ENCODE results near the gene PHEX. TPM values are rescaled to one million over a fixed set of nuclear protein-coding genes. Genes with fewer than 3 reads are reported as not detected.

PHEX gene
- total RNA-seq, 1 donor from 2014 or later: 0.10 TPM

DNA sequence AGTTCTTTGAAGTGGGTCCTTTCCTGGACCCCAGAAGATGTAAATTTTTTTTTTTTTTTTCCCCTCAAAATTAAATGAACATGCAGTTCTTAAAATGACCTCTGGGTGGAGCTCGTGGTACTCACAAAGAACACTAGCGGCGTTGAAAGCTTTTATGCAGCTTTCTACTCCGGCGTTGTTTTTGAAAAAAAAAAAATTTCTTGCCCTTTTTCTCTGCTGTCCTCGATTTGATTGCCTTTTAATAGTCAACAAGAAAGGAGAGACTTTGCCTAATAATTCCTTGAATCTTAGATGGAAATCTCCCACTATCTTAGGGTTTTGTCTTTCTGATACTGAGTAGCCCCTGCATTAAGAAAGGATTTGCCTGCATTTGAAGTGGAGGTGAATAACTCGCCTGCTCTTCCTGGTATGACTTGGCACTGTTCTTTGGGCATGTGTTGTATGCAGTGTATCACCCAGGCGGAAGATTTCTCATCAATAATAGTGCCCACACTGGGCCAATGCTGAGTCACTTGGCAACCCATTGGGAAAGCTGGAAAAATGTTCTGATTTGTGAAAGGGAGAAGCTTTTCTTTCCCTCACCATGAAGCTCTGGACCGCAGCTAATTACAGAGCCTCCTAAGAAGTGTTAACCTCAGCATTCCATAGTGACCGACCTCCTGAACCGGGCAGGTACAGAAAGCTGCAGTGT lies 104.0 kb downstream of the PHEX start:
- DNase-seq (no peak), ATAC-seq (peak; percentile 49)
- intact Hi-C loops (cut with micrococcal nuclease): no loop called here

DNA sequence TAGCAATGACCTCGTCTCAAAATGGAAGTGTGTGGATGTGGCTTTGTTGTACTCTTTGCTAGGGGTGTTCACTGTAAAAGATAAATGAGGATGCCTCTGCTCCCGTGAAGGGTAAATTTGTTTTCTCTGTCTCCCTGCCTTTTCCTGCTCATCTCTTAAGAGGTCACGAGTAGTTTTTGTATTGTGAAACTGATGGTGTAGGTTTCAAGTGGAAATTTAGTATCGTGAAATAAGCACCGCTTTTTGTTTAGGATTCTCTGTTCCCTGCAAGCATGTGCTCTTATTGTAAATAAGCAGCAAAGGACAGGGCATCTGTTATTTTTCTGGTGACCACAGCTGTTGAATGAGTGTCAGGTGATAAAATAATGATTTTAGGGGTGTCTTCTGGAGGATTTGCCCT lies 104.6 kb downstream of the PHEX start:
- intact Hi-C loops (cut with micrococcal nuclease): no loop called here
- no peak for ATAC-seq
- no peak for DNase-seq

DNA sequence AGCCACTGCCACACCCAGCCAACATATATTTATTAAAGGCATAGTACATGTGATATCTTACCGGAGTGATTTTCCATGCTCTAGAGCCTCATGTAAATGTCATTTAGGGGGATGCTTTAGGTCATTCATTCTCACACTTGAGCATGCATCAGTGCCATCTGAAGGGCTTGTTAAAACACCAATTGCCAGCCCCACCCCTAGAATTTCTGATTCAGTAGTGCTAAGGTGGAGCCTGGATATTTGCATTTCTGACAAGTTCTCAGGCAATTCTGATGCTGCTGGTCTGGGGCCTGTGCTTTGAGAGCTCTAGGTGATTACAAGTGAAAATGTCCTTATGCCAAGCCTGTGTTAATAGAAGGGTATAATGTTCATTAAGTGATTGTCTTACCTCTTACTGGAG lies 107.7 kb downstream of the PHEX start:
- ATAC-seq (no peak), DNase-seq (no peak)
- intact Hi-C loops (cut with micrococcal nuclease): no loop called here

DNA sequence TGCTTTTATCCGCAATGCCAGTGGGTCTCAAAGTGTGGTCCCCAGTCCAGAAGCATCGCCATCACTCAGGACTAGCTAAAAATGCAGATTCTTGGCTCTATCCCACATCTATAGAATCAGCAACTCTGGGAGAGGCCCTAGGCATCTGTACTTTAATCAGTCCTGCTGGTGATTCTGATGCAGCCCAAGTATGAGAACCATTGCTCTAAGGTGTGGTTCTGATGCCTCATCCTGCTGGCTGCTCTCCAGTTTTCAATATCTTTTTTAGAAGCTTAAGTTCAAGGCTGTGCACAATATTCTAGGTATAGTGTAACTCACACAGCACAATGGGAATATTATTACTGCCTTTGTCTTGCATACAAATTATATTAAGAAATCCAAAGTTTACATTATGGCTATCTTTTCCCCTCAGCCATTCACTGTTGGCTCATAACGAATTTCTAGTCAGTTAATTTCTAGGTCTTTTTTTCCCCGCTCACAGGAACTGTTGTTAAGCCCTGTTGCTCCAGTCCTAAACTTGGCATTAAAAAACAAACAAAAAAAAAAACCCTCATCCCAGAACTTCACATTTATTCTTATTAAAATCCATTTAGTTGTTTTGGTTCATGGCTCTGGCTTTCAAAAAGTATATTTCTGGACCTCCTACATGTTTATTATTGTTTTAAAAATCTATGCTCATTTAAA lies 109.1 kb downstream of the PHEX start:
- DNase-seq (no peak), ATAC-seq (no peak)
- intact Hi-C loops (cut with micrococcal nuclease): no loop called here

DNA sequence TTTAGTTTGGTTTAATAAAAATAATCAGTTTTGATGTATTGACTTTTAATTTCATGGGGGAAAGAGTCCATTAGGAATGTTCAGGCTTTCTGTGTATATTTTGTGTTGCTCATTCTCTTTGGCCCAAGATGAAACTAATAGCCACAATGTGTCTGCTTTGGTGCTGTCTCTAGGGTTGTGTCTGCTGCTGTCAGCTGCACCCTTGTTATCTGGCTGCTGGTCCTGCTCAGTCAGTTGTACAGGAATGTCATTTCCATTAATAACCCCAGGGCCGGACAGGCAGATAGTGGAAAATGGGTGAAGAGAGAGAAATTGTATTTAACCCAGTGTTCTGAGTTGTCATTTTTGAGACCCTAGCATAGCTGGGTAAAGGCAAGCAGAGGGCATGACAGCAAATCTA lies 115.1 kb downstream of the PHEX start:
- DNase-seq (peak; percentile 25), ATAC-seq (peak; percentile 85)
- intact Hi-C loops (cut with micrococcal nuclease): no loop called here

DNA sequence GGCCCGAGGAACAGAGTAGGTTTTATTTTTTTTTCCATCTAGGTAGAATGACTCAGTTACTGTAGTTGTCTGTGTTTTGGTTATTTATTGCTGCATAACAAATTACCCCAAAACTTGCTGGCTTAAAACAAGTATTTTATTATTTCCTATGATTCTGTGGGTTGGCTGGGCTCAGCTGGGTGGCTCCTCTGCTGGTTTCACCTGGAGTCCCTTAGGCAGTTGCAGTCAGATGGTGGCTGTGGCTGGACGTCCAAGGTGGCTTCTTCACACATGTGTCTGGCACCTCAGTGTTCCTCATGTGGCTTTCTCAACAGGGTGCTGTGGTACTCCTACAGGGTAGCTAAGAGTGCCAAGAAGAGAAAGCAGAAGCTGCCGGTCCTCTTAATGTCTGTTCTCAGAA lies 115.8 kb downstream of the PHEX start:
- no peak for DNase-seq
- no peak for ATAC-seq
- intact Hi-C loops (cut with micrococcal nuclease): no loop called here

DNA sequence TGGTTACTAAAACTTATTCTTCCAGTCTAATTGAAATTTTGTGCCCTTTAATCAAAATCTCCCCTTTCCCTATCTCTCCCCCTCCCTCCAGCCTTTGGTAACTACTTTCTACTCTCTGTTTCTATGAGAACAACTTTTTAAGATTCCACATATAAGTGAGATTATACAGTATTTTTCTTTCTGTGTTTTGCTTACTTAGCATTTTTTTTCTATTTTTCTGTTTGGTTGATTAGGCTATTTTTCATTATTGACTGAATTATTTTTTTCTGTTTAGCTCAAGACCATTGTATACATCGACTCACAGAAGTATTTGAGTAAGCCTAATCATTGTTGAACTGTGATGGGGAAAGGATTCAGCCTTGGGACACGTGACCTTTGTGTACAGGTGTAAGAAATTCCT lies 116.4 kb downstream of the PHEX start:
- ATAC-seq (no peak), DNase-seq (no peak)
- intact Hi-C loops (cut with micrococcal nuclease): no loop called here

DNA sequence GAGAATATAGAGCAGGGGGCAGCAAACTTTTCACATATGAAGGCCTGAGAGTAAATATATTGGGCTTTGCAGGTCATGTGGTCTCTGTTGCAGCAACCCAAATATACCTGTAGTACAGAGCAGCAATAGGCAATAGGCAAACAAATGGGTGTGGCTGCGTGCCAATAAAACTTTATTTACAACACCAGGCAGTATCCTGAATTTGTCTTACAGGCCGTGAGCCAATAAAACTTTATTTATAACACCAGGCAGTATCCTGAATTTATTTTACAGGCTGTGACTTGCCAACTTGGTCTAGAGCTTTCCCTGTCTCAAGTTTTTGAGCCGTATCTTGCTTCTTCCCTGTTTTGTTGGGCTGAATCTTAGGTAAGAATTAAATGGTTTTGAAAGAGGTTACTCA lies 118.2 kb downstream of the PHEX start:
- intact Hi-C loops (cut with micrococcal nuclease): no loop called here
- DNase-seq (no peak), ATAC-seq (no peak)

DNA sequence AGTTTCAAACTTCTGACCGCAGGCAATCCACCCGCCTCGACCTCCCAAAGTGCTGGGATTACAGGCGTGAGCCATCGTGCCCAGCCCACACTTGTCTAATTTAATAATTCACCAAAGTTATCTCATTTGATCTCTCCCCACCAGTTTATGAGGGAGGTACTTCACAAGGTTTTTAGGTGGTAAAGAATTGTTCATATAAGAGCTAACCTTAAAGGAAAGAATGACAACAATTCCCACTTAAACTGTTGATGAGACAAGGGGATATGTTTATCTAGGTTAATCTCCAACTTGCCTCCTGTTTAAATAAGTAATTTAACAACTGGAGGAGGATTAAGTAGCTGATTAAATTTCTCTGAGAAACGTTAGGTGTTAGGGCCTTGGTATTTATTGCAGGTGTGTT lies 123.0 kb downstream of the PHEX start:
- DNase-seq: no peak
- intact Hi-C loops (cut with micrococcal nuclease): no loop called here
- no peak for ATAC-seq

DNA sequence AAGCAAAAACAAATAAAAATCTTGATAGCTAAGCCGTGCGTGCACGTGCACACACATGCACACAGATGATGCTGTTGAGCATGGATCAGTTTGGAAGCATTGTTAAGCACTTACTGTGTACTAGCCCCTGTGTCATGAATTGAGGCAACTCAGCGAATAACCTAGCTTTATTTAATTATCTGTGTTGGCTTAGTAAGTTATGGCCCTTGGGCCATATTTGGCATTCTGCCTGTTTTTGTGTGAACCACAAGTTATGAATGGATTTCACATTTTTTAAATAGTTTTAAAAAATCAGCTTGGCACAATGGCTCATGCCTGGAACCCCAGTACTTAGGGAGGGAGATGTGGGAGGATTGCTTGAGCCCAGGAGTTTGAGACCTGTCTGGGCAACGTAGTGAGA lies 126.9 kb downstream of the PHEX start:
- intact Hi-C loops (cut with micrococcal nuclease): no loop called here
- DNase-seq: no peak
- no peak for ATAC-seq

DNA sequence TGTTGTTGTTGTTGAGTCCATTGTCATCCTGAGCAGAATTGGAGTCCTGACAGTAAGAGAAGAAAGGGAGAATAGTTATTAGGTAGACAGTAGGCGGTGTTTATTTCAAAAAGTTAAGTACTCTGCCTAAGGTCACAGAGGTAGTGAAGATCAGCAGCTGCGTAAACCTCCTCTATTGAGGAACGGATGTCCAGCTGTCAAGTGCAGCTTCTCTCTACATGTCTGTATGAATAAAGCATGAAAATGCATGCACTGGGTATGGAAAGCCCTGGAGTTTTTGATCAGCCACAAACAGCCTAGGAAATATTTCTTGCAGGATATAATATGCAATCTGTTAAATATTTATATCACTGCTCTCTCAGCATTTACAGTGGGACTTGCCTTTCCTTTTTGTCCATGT lies 131.2 kb downstream of the PHEX start:
- intact Hi-C loops (cut with micrococcal nuclease): no loop called here
- no peak for ATAC-seq

DNA sequence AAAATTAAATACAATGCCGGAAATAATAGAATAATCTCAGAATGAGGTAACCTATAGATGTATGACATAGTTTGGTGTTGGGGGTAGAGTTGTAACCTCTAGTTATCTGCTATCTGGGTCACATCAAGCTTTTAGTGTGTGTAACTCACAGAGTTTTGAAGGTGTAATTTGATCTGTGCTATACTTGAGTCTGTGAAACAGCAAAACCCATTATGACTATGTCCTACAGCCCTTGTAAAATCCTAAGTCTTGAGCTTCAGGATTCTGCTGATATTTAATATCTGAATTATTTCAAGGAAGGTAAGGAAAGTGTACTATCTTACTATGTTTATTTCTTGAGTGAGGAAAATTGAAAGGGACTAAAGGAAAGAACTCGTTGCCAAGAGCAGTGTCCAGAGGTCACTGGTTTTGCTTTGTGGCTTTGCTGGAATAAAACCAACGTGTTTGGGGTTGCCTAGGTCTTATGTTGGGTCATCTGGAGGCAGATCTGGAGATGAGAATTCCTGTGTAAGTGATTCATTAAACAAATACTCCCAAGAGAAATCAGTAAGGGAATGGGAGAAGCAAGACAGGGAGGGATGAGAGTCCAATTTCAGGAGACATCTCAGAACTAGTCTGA lies 132.8 kb downstream of the PHEX start:
- DNase-seq: no peak
- intact Hi-C loops (cut with micrococcal nuclease): no loop called here
- no peak for ATAC-seq

More for the DNA sequence above, 131.2 kb downstream of the PHEX start:
- no peak for DNase-seq

DNA sequence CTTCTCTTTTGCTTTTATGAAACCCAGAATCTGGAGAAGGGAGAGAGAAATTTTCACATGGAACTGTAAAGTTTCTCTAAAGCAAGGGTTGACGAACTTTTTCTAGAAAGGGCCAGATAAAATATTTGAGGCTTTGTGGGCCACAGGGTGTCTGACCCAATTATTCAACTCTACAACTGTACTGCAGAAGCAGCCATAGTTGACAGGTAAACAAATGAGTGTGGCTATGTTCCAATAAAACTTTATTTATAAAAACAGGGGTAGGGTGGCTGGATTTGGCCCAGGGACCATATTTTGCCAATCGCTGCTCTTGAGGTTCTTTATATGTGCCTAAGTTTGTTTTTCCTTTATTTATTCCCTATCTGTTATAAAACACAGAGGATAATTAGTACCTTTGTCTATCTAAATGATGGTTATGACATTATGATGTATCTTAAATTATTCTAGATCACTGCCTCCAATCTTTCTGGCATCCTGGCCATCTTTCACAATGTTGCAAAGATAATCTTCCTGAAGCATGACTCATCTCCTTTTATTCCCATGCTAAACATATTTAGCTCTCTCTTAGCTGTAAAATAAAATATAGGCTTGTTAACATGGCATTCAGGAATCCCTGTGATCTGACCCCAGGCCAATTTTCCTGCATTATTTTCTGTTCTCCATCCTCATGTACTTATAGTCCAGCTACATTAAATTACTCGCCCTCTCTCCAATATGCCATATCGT lies 133.8 kb downstream of the PHEX start:
- intact Hi-C loops (cut with micrococcal nuclease): no loop called here
- DNase-seq (no peak), ATAC-seq (no peak)

DNA sequence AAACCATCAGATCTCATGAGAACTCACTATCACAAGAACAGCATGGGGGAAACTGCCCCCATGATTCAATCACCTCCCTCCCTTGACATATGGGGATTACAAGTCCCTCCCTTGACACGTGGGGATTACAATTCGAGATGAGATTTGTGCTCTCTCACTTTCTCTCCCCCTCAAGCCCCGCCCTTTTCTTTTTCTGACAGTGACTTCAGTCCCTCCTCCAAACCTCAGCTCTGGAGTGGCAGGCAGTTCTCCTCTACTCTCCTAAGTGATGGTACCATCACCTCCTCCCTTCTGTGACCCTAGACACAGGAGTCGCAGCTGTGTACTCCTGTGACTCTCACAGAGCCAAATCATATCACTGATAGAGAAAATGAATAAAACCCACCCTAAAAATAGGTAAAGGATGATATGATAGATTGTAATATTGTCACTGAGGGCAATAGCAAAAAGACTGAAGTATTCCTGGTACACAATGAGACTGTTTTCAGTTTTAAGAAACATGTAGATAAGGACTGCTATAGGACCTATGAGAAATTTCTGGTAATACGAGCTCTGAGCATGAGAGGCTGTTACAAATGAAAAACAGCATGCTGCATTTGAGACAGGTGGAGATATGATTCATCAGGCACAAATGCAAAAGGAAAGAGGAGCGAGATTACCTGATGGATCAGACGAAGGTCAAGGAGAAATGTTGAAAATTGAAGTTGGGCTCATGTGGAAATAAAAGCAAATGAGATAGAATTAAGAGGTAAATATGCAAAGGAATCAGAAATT lies 139.3 kb downstream of the PHEX start:
- no peak for ATAC-seq
- DNase-seq: no peak
- intact Hi-C loops (cut with micrococcal nuclease): no loop called here

DNA sequence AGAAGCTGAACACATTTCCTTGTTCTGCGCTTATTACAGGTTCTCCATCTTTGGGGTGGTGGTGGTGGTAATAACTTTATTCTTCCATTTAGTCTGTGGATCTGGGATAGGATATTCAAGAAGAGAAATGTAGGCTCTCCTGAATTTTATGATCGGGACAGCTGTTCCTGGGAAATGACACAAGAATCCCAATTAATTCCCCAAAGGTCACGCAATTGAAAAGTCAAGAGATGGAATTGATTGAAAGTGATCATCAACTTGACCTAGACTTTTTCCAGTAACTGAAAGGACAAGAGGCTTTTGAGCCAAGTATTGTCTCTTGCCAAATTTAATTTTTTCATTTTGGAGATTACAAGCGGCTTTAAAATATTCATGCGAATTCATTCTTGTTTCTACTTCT lies 141.8 kb downstream of the PHEX start:
- ATAC-seq (no peak), DNase-seq (no peak)

DNA sequence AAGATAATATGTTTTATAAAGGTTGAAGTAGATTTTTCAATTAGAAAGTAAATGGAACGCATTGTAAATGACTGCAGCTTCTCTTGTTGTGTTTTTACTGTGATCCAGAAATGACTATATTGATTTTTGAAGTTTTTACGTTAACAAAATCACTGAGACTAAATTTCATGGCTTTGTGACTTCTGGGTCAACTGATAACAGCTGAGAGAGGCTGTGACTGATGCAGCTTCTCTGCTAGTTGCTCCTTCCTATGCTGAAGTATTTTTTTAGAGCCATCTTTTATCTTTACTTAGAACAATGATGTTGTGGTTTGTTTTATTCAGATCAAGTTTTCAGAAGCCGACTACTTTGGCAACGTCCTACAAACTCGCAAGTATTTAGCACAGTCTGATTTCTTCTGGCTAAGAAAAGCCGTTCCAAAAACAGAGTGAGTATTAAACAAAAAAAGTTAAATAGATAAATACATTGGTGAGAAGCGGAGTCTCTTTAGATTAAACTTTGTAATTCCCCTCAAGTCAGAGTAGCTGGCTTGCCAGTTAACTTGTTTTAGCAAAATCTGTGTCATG lies 145.9 kb downstream of the PHEX start:
- DNase-seq (no peak), ATAC-seq (no peak)
- intact Hi-C loops (cut with micrococcal nuclease): no loop called here

More for the DNA sequence above, 141.8 kb downstream of the PHEX start:
- intact Hi-C loops (cut with micrococcal nuclease): no loop called here

DNA sequence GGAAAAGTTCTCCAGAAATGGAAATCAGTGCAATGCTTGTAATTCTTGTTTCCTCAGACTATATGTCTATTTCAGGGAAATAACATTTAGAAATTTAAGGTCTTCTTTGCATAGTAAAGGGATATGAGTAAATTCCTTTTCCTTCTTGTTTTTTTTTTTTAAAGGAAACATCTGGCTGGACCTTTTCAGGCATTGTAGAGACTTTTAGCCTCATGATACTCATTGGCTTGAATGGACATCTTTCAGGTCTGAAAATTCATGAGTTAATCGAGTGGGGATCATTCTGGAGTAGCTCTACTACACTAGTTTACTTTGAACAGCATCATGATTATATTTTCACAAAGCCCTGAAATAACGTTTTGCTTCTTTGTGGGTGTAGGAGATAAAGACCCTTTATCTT lies 152.0 kb downstream of the PHEX start:
- DNase-seq: no peak
- ATAC-seq: no peak
- intact Hi-C loops (cut with micrococcal nuclease): no loop called here

DNA sequence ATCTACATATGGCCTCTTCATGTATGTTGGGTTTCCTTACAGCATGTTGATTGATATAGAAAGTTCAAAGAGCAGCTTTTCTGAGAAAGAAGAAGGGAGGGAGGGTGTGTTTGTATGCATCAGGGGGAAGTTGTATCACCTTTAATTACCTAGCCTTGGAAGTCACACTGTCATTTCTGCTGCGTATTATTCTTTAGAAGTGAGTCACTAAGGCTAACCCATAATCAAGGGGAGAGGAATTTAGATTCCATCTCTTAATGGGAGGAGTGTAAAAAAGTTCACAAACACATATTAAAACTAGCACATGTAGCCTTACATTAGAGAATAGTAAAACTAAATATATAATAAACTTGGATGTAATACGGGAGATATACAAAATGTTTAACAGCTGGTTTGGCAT lies 154.0 kb downstream of the PHEX start:
- no peak for DNase-seq
- ATAC-seq: no peak
- intact Hi-C loops (cut with micrococcal nuclease): no loop called here

DNA sequence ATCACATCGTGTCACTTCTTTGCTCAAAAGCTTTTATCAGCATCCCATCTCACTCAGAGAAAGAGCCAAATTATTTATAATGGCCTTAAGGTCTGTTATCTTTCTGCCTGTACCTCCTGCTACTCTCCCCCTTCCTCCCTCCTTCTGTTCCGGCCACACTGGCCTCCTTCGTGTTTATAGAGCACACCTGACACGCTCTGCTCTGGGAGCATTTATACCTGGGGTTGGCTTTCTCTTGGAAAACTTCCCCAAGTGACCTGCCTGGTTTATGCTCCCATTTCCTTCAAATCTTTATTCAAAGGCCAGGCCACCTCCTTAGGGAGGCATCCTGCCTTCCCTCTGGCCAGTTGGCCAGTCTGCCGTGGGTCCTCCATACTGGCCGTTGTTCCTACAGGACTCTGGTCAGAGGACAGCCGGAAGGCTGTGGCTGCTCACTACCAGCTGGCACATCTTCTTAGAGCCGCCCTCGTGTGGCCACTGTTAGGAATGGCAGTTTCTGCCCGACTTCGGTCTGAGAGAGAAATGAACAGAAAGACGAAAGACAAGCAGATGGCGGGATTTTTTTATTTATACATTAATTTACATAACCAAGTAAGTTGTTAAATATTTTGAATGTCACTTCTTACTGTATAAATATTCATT lies 160.4 kb downstream of the PHEX start:
- DNase-seq (peak; percentile 65), ATAC-seq (peak; percentile 65)
- intact Hi-C loops (cut with micrococcal nuclease): no loop called here

Data from left ventricle myocardium superior (tissue), 1 donor.